Mucosa of descending colon (tissue), 3 donors: ENCODE results near the gene DAAM2. TPM values are rescaled to one million over a fixed set of nuclear protein-coding genes. Genes with fewer than 3 reads are reported as not detected.

Source experiments
- ATAC-seq: fragments of 200-7000 bp; cut with Tn5 transposase; one replicate; pipeline ENCODE4 v1.9.1; 2020; ENCODE audit warnings: mild to moderate bottlenecking, moderate library complexity
- DNase-seq, 3 donors: peaks; one replicate each; pipeline ENCODE4 v3.0.0-alpha.2; 2020
- H3K36me3 ChIP-seq: fragments of 200-600 bp; one replicate; pipeline ENCODE4 v1.8.0; 2021; ENCODE audit warnings: low read depth, mild to moderate bottlenecking
- H3K4me1 ChIP-seq: fragments of 200-600 bp; one replicate; pipeline ENCODE4 v1.8.0; 2021; ENCODE audit warnings: low read depth, mild to moderate bottlenecking
- H3K4me3 ChIP-seq: fragments of 200-600 bp; one replicate; pipeline ENCODE4 v1.8.0; 2021; ENCODE audit warnings: mild to moderate bottlenecking
- H3K9me3 ChIP-seq: fragments of 200-600 bp; one replicate; pipeline ENCODE4 v1.8.0; 2021; ENCODE audit warnings: mild to moderate bottlenecking
- intact Hi-C, 2 donors: fragments of 100-400 bp; cut with DNase I in 1 of 2; cut with micrococcal nuclease in 1 of 2; formaldehyde crosslinking; loops; one replicate each; pipeline versions ENCODE4 v1.11.0 to v1.11.1; 2022; cut with DNase I, micrococcal nuclease
- total RNA-seq, 3 donors: library from RNA; stranded (reverse); fragmentation: NEBNext Ultra II Directional in 2 of 3; extraction: Animal tissue kit (Norgen Biotek cat#: 25700) in 2 of 3; gene quantifications; one replicate each; pipeline versions ENCODE4 v1.2.1 to v1.2.4, GENCODE V29; 2021 to 2023
- TF ChIP-seq, protein P1 (sequence below): fragments of 200-600 bp; IDR thresholded peaks from one replicate; pipeline ENCODE4 v1.8.0; 2022; ENCODE audit warnings: antibody characterized with exemption, mild to moderate bottlenecking
- donor health status: DM: no; HTN: no; CAD: no; lungs with moderate emphysema.
- donor health status: DM: no; HTN: no; CAD: no.
- donor health status: DM: no; HTN: yes; CAD: no.

DAAM2 gene
- total RNA-seq, 3 donors from 2014 or later = 6.1 to 27.8 (median 9.1) TPM

DNA sequence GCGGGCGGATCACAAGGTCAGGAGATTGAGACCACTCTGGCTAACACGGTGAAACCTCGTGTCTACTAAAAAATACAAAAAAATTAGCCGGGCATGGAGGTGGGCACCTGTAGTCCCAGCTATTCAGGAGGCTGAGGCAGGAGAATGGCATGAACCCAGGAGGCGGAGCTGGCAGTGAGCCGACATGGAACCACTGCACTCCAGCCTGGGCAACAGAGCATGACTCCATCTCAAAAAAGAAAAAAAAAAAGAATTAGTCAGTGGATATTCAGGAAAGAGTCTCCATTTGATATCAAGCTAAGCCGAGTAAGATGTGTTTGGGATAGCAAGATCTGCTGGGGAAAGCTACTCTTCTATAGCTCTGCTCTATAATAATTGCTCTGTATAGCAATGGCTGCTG, 101.1 kb downstream of the DAAM2 start:
- ATAC-seq (no peak), DNase-seq (no peak)
- Histone ChIP-seq H3K36me3 (no peaks in the 10 kb centered on the region), H3K4me1 (peaks cover 4% of the 10 kb centered on the region), H3K4me3 (no peak overlapping the region), H3K9me3 (no peaks in the 10 kb centered on the region)
- TF ChIP-seq, protein P1, sequence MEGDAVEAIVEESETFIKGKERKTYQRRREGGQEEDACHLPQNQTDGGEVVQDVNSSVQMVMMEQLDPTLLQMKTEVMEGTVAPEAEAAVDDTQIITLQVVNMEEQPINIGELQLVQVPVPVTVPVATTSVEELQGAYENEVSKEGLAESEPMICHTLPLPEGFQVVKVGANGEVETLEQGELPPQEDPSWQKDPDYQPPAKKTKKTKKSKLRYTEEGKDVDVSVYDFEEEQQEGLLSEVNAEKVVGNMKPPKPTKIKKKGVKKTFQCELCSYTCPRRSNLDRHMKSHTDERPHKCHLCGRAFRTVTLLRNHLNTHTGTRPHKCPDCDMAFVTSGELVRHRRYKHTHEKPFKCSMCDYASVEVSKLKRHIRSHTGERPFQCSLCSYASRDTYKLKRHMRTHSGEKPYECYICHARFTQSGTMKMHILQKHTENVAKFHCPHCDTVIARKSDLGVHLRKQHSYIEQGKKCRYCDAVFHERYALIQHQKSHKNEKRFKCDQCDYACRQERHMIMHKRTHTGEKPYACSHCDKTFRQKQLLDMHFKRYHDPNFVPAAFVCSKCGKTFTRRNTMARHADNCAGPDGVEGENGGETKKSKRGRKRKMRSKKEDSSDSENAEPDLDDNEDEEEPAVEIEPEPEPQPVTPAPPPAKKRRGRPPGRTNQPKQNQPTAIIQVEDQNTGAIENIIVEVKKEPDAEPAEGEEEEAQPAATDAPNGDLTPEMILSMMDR = no peak
- intact Hi-C loops = loop anchor here (5.0 to 10.0 kb wide), 2 partner anchors 516 to 518 kb away; no protein-coding TSS in a partner anchor

DNA sequence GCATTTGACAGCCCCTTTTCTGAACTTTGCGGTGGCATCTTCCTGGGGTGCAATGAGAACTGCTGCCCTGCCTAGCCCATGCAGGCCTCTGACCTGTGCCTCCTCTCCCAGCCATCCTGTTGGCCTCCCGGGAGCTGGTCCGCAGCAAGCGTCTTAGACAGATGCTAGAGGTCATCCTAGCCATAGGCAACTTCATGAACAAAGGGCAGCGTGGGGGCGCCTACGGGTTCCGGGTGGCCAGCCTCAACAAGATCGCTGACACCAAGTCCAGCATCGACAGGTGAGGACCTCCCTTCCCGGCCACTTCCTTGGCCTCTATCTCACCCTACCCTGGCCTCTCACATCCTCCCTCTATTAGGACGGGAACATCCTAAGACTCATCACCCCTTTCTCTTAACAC, 104.5 kb downstream of the DAAM2 start:
- H3K4me1 ChIP-seq = peaks cover 5% of the 10 kb centered on the region
- no peaks in the 10 kb centered on the region for H3K9me3 ChIP-seq
- intact Hi-C loops = loop anchor here in 1 of 2 donors (10.0 kb wide), 1 partner anchor 522 kb away; no protein-coding TSS in a partner anchor
- no peak overlapping the region for H3K4me3 ChIP-seq
- ATAC-seq = no peak
- H3K36me3 ChIP-seq = no peaks in the 10 kb centered on the region
- TF ChIP-seq, protein P1 = no peak
- DNase-seq = no peak

DNA sequence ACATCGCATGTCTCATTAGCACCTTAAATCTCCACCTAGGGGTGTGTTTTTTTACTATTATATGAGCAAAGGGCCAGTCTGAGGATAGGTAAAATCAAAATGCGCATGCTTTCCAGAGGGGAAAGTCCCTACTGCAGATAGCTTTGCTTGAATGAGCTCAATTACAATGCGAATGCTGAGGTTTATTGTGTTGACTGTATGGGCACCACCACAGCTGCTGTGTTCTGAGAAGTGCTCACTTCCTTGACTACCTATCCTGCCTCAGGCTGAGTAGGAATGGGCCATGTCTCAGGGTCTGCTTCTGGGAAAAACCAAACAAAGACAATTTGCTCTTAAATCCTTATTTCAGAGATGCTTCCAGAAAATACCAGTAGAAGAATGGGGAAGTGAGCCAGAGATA, 105.5 kb downstream of the DAAM2 start:
- ATAC-seq = peak; percentile 94
- intact Hi-C loops = loop anchor here in 1 of 2 donors (10.0 kb wide), 1 partner anchor 523 kb away; no protein-coding TSS in a partner anchor
- DNase-seq = peak in 1 of 3 donors; percentile 67

DNA sequence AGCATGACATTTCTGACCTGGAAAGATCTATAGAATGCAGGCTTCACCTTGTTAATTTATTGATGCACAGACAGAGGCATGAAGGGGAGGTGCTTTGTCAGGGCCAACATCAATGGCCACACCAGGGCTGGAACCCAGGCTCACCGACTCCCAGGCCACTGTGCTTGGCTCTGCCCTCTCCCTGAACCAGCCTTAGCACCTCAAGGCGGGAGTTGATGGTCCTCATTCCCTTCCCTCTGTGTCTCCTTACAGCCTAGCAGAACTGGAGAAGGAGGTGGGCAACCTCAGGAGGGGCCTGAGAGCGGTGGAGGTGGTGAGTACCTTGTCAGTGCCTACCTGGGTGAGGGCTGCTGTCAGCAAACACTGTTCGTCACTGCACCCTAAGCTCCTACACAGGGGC, 106.4 kb downstream of the DAAM2 start:
- Histone ChIP-seq H3K4me3 (no peak overlapping the region), H3K4me1 (peaks cover 5% of the 10 kb centered on the region), H3K9me3 (no peaks in the 10 kb centered on the region), H3K36me3 (no peaks in the 10 kb centered on the region)
- ATAC-seq = no peak
- DNase-seq = no peak
- intact Hi-C loops = loop anchor here in 1 of 2 donors (10.0 kb wide), 1 partner anchor 524 kb away; no protein-coding TSS in a partner anchor
- TF ChIP-seq, protein P1 = no peak

More for the DNA sequence above, 105.5 kb downstream of the DAAM2 start:
- peaks cover 5% of the 10 kb centered on the region for H3K4me1 ChIP-seq
- no peak overlapping the region for H3K4me3 ChIP-seq
- TF ChIP-seq, protein P1 = no peak
- no peaks in the 10 kb centered on the region for H3K9me3 ChIP-seq
- no peaks in the 10 kb centered on the region for H3K36me3 ChIP-seq

DNA sequence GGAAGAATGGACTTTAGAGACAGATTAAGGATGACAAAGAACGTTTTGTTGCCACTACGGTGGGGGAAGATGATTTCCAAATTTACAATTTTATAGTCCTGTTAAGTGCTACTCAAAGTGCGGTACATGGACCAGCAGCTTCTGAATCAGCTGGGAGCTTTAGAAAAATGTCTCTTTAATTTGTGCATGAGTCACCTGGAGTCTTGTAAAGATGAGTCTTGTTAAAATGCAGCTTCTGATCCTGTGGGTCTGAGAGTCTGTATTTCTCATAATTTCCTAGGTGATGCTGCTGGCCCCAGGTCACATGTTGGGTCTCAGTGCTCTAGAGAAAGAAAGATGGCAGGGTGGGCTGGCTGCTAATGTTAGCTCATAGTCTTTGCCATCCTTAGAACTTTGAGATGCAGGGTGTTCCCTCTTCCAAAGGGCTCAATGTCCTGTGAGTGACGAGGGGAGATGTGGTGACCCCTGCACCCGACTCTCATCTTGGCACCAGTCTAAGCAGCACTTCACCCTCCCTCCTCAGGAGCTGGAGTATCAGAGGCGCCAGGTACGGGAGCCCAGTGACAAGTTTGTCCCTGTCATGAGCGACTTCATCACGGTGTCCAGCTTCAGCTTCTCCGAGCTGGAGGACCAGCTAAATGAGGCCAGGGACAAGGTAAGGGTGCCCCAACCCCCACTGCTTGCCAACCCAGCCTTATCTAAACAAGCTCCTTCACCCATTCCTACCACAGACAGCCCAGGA, 107.5 kb downstream of the DAAM2 start:
- intact Hi-C loops = loop anchor here in 1 of 2 donors (10.0 kb wide), 1 partner anchor 525 kb away; no protein-coding TSS in a partner anchor
- DNase-seq = no peak
- no peaks in the 10 kb centered on the region for H3K9me3 ChIP-seq
- peaks cover 5% of the 10 kb centered on the region for H3K4me1 ChIP-seq
- H3K36me3 ChIP-seq = no peaks in the 10 kb centered on the region
- H3K4me3 ChIP-seq = no peak overlapping the region
- ATAC-seq = no peak
- TF ChIP-seq, protein P1 = no peak
